K562 (cell line): Measurements from ENCODE around the gene LMNTD2. TPM values are rescaled to one million over a fixed set of nuclear protein-coding genes. Genes with fewer than 3 reads are reported as not detected.
A peak's percentile ranks its signal among the peaks of the same experiment; 100 is the strongest.

Experiments
- CCNT2 ChIP-seq: IDR thresholded peaks from 2 replicates; pipeline ENCODE4 v1.6.1; 2011; ENCODE audit warnings: borderline replicate concordance, low read depth, mild to moderate bottlenecking, moderate library complexity, mixed read lengths, low read length; ENCODE audit not compliant: insufficient read length; ENCODE audit errors: extremely low read depth
- CHD1 ChIP-seq: fragments of 200-600 bp; sonication (generic); IDR thresholded peaks from one replicate; pipeline ENCODE4 v1.6.1; 2012; ENCODE audit warnings: mild to moderate bottlenecking, moderate library complexity, low read length, inconsistent platforms
- GATAD2A ChIP-seq: fragments of 450-650 bp; IDR thresholded peaks from 2 replicates; pipeline ENCODE4 v1.6.1; 2017
- HCFC1 ChIP-seq: IDR thresholded peaks from 2 replicates; pipeline ENCODE4 v1.6.1; 2012; ENCODE audit warnings: low read depth, low read length, improper control_type of control experiment
- HINFP ChIP-seq: fragments of 450-650 bp; conservative IDR thresholded peaks from 2 replicates; pipeline ENCODE4 v1.6.1; 2016; ENCODE audit warnings: missing genetic modification characterization, low read depth, mild to moderate bottlenecking, control low read depth, missing compliant biosample characterization
- IRF2 ChIP-seq: sonication (generic); formaldehyde crosslinking; IDR thresholded peaks from 2 replicates; pipeline ENCODE4 v1.8.1; 2022; ENCODE audit warnings: mild to moderate bottlenecking, missing genetic modification reagents
- KDM5B ChIP-seq: fragments of 200-600 bp; sonication (generic); IDR thresholded peaks from 2 replicates; pipeline ENCODE4 v1.6.1; 2012; ENCODE audit warnings: low read depth, mild to moderate bottlenecking, moderate library complexity, low read length, control low read depth, inconsistent platforms; ENCODE audit not compliant: insufficient replicate concordance
- KLF16 ChIP-seq: IDR thresholded peaks from 2 replicates; pipeline ENCODE4 v1.6.1; 2016; ENCODE audit warnings: antibody characterized with exemption
- NR0B1 ChIP-seq: fragments of 450-650 bp; IDR thresholded peaks from one replicate; pipeline ENCODE4 v1.6.1; 2018; ENCODE audit warnings: mild to moderate bottlenecking, moderate library complexity; ENCODE audit not compliant: partially characterized antibody
- NRF1 ChIP-seq, 2 experiments: fragments of 450-650 bp; IDR thresholded peaks in 1 of 2; conservative IDR thresholded peaks in 1 of 2; 2 replicates each; pipeline ENCODE4 v1.6.1; 2014; ENCODE audit warnings: mild to moderate bottlenecking in 2 of 2
- PCBP1 ChIP-seq: fragments of 200-400 bp; formaldehyde crosslinking; IDR thresholded peaks from 2 replicates; pipeline ENCODE4 v1.6.1; 2018; ENCODE audit warnings: mild to moderate bottlenecking, low read depth, low read length; ENCODE audit not compliant: poor library complexity, severe bottlenecking
- PKNOX1 ChIP-seq: fragments of 450-650 bp; IDR thresholded peaks from 2 replicates; pipeline ENCODE4 v1.6.1; 2016
- SPI1 ChIP-seq: IDR thresholded peaks from 2 replicates; pipeline ENCODE4 v1.6.1; 2011; ENCODE audit warnings: low read depth, low read length, control low read depth, borderline replicate concordance
- SRSF7 ChIP-seq: fragments of 200-400 bp; formaldehyde crosslinking; optimal IDR thresholded peaks from 2 replicates; pipeline ENCODE3; 2017; ENCODE audit warnings: mild to moderate bottlenecking, low read depth, low read length
- STAT5A ChIP-seq: IDR thresholded peaks from 2 replicates; pipeline ENCODE4 v1.6.1; 2012; ENCODE audit warnings: low read length, inconsistent platforms, borderline replicate concordance
- TAL1 ChIP-seq: fragments of 450-650 bp; IDR thresholded peaks from 2 replicates; pipeline ENCODE4 v1.6.1; 2016; ENCODE audit warnings: mild to moderate bottlenecking
- U2AF2 ChIP-seq: fragments of 200-400 bp; formaldehyde crosslinking; optimal IDR thresholded peaks from 2 replicates; pipeline ENCODE3; 2017; ENCODE audit warnings: low read depth, mild to moderate bottlenecking, low read length
- YY1 ChIP-seq, 3 experiments: IDR thresholded peaks; 2 replicates each; pipeline ENCODE4 v1.6.1; 2011; ENCODE audit warnings: low read length in 2 of 3, mild to moderate bottlenecking in 2 of 3, moderate library complexity in 2 of 3, borderline replicate concordance in 1 of 3, control low read depth in 1 of 3, low read depth in 1 of 3; ENCODE audit not compliant: insufficient read depth in 3 of 3, insufficient replicate concordance in 2 of 3, control insufficient read depth in 1 of 3, insufficient read length in 1 of 3; ENCODE audit errors: extremely low read depth in 1 of 3
- ZNF518B ChIP-seq: fragments of 250-450 bp; sonication (Bioruptor Pico); IDR thresholded peaks from 2 replicates; pipeline ENCODE4 v1.5.0; 2021; ENCODE audit warnings: mild to moderate bottlenecking, moderate library complexity
- ZNF76 ChIP-seq: fragments of 250-450 bp; sonication (Bioruptor Pico); IDR thresholded peaks from 2 replicates; pipeline ENCODE4 v1.4.0; 2020; ENCODE audit warnings: mild to moderate bottlenecking, moderate library complexity, borderline replicate concordance
- polyA plus RNA-seq, 8 experiments: library from polyadenylated mRNA; depleted of rRNA in 4 of 8; stranded (reverse) in 5 of 8; unstranded in 3 of 8; fragments of >200 nt; fragmentation: Nextera tagmentation in 2 of 8; fragmentation: Illumina TruSeq in 1 of 8; extraction: Ambion mirVana in 2 of 8; extraction: Trizol in 1 of 8; gene quantifications; 2 replicates each; pipeline versions ENCODE4 v1.2.1 to v1.2.3, GENCODE V29; 2011 to 2014; ENCODE audit warnings: inconsistent platforms in 1 of 8, missing spikeins in 1 of 8
- total RNA-seq, 7 experiments: library from RNA; depleted of rRNA in 6 of 7; stranded (reverse); fragments of >200 nt in 6 of 7; fragmentation: Illumina TruSeq in 2 of 7; extraction: Trizol in 2 of 7; gene quantifications; 2 replicates each; pipeline versions ENCODE4 v1.2.1 to v1.2.3, GENCODE V29; 2011 to 2021; ENCODE audit warnings: low replicate concordance in 1 of 7

LMNTD2 gene
- total and polyA plus RNA-seq, 9 of the 15 experiments (the other 6 are each of a cell fraction or from before 2014, with no cell fraction given), result 0.48 to 4.2 (median 1.5) TPM; not detected in 3

- TF ChIP-seq PKNOX1 (peak; percentile 72), STAT5A (no peak), HINFP (no peak), HCFC1 (no peak), GATAD2A (no peak), CCNT2 (no peak), ZNF76 (no peak), KDM5B (peak; percentile 35), TAL1 (no peak), NRF1 (conservative IDR thresholded peaks at IDR 0.05 in 1 of 2, IDR thresholded peaks at IDR 0.05 in 1 of 2) (no peak), NR0B1 (no peak), CHD1 (no peak), SRSF7 (no peak), YY1 (IDR thresholded peaks at IDR 0.05; ENCODE audit: borderline replicate concordance in 1 of 3, control insufficient read depth in 1 of 3, extremely low read depth in 1 of 3, insufficient read depth in 3 of 3, insufficient read length in 1 of 3, insufficient replicate concordance in 2 of 3, low read depth in 1 of 3, low read length in 2 of 3) (no peak), IRF2 (CRISPR knock-in tag) (no peak), SPI1 (peak; percentile 51; the same call in 1 of the 2 replicates), ZNF518B (CRISPR knock-in tag) (no peak), PCBP1 (peak; percentile 24), KLF16 (no peak), U2AF2 (no peak)
These were observed 730 bp downstream of the LMNTD2 start (continued) for GRCh38 chr11:559712-560304.
